ENCODE data around the gene CASP14. TPM values are rescaled to one million over a fixed set of nuclear protein-coding genes. Genes with fewer than 3 reads are reported as not detected.

CASP14 gene
- total and polyA plus RNA-seq, 2 of the 8 experiments (the other 6 are each of a cell fraction or from before 2014, with no cell fraction given) = not detected

DNA sequence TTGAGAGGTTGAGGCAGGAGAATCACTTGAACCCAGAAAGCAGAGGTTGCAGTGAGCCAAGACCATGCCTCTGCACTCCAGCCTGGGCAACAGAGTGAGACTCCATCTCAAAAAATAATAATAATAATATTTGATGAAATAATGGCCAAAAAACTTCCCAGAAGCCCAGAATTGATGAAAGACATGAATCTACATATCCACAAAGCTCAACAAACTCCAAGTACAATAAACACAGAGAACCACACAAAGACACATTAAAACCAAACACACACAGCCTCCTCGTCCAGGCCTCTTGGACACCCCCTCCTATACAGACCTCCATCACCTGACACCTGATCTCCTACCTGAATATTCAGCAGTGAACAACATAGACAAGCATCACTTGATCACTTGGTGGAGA lies 54.7 kb downstream of the CASP14 start:
- WGBS, 2 experiments (ENCODE audit: extremely low coverage in 1 of 2, insufficient coverage in 1 of 2, insufficient read length in 1 of 2, insufficient replicate concordance in 2 of 2, low coverage in 1 of 2, low lambda C conversion rate in 2 of 2, missing lambda C conversion rate in 1 of 2) = 76% methylated on average over 1 of the region's 1 CpG; no CpG with 5 or more reads in 1 of the 2 experiments
- Histone ChIP-seq H2BK20ac (ENCODE audit: low read length) (no peak overlapping the region), H3K18ac (ENCODE audit: extremely low read depth, low read length) (no peak overlapping the region), H2BK15ac (ENCODE audit: low read length) (no peak overlapping the region), H3K4me2 (ENCODE audit: insufficient read depth in 1 of 2, low read depth in 2 of 2, low read length in 2 of 2) (no peak overlapping the region), H3K4ac (replicated peaks; ENCODE audit: insufficient read length, low read depth, low read length) (no peak overlapping the region), H3K4me1 (replicated peaks in 1 of 4; ENCODE audit: control insufficient read depth in 3 of 4, insufficient read depth in 4 of 4, low read length in 3 of 4) (peaks cover 4 to 10% (median 6%) of the 10 kb centered on the region in 4 experiments), H2AK5ac (ENCODE audit: low read depth, low read length) (no peak overlapping the region), H3K27ac (ENCODE audit: low read depth, low read length) (no peak overlapping the region), H4K20me1 (replicated peaks in 1 of 2; ENCODE audit: control insufficient read depth in 1 of 2, insufficient read depth in 2 of 2, low read length in 2 of 2) (no peaks in the 10 kb centered on the region), H4K91ac (replicated peaks; ENCODE audit: insufficient read length, low read length) (no peak overlapping the region), H2AFZ (ENCODE audit: low read length) (no peak overlapping the region), H3K9me3 (ENCODE audit: insufficient read depth in 2 of 2, low read depth in 1 of 2, low read length in 1 of 2) (peaks cover 4 to 15% of the 10 kb centered on the region in 2 experiments; a peak in 3 of 4 replicates), H3K79me1 (ENCODE audit: low read depth, low read length) (no peaks in the 10 kb centered on the region; the same call in 1 of the 2 replicates), H3K56ac (replicated peaks; ENCODE audit: insufficient read length, low read depth, low read length) (no peak overlapping the region), H4K8ac (ENCODE audit: extremely low read depth, insufficient read depth, low read length) (no peak overlapping the region), H2BK5ac (ENCODE audit: low read depth, low read length) (no peak overlapping the region), H3K9ac (replicated peaks in 1 of 4; ENCODE audit: extremely low read depth in 1 of 4, low read depth in 3 of 4, low read length in 3 of 4) (no peak overlapping the region), H2BK120ac (replicated peaks; ENCODE audit: low read depth, low read length) (no peak overlapping the region), H2BK12ac (ENCODE audit: low read depth, low read length) (no peak overlapping the region), H3K4me3 (ENCODE audit: extremely low read depth in 1 of 4, insufficient read depth in 2 of 4, low read depth in 3 of 4, low read length in 4 of 4) (no peak overlapping the region), H3K14ac (ENCODE audit: insufficient read length) (no peak overlapping the region), H3K36me3 (ENCODE audit: control insufficient read depth in 2 of 4, insufficient read depth in 4 of 4, low read length in 3 of 4) (no peaks in the 10 kb centered on the region), H3K27me3 (replicated peaks in 1 of 4; ENCODE audit: control insufficient read depth in 3 of 4, extremely low read depth in 1 of 4, insufficient read depth in 3 of 4, low read length in 3 of 4) (no peaks in the 10 kb centered on the region), H3K23ac (ENCODE audit: insufficient read length) (no peak overlapping the region), H4K5ac (ENCODE audit: insufficient read length, low read depth, low read length) (no peak overlapping the region), H3K23me2 (ENCODE audit: low read depth, low read length) (peaks cover 13% of the 10 kb centered on the region), H3K79me2 (ENCODE audit: control insufficient read depth in 1 of 2, insufficient read depth in 2 of 2, low read length in 2 of 2) (peaks cover 0 to 11% of the 10 kb centered on the region in 2 experiments; a peak in 2 of 4 replicates)
- ChIA-PET CTCF (ENCODE audit: partially characterized antibody) (interaction anchor here (1.3 to 8.0 kb wide), 5 partner anchors 12 to 127 kb away, joined by 3 to 120 read pairs (median 28); no protein-coding TSS in a partner anchor), POLR2A (ENCODE audit: partially characterized antibody) (interaction anchor here (0.7 to 1.4 kb wide), 2 partner anchors 9 to 129 kb away, joined by 3 read pairs; no protein-coding TSS in a partner anchor)
- FAIRE-seq = no peak
- no peak for DNase-seq (ENCODE audit: low read depth in 1 of 2, low spot score in 2 of 2)
- TF ChIP-seq E2F6 (IDR thresholded peaks at IDR 0.05) (no peak), RAD21 (IDR thresholded peaks at IDR 0.05 in 1 of 2, conservative IDR thresholded peaks at IDR 0.05 in 1 of 2; ENCODE audit: low read depth in 2 of 2, low read length in 2 of 2) (no peak), HDAC6 (IDR thresholded peaks at IDR 0.05; ENCODE audit: low read depth, low read length) (no peak), CREB1 (IDR thresholded peaks at IDR 0.05) (no peak)
